Keratinocyte (primary cell): ENCODE results near the gene ETAA1.

Experiments used
- CTCF ChIP-seq, 3 experiments: IDR thresholded peaks in 1 of 3; conservative IDR thresholded peaks in 1 of 3; optimal IDR thresholded peaks in 1 of 3; 2 replicates in 2 of 3; 3 replicates in 1 of 3; pipeline versions ENCODE3 to v1.5.1; 2011; ENCODE audit warnings: low read length in 3 of 3, mild to moderate bottlenecking in 3 of 3, moderate library complexity in 2 of 3, control low read depth in 1 of 3, inconsistent platforms in 1 of 3; ENCODE audit not compliant: insufficient read depth in 2 of 3; ENCODE audit errors: extremely low read depth in 1 of 3
- EZH2 ChIP-seq: IDR thresholded peaks from one replicate; pipeline ENCODE4 v1.6.1; 2012; ENCODE audit warnings: inconsistent platforms, mild to moderate bottlenecking, low read length, moderate library complexity

DNA sequence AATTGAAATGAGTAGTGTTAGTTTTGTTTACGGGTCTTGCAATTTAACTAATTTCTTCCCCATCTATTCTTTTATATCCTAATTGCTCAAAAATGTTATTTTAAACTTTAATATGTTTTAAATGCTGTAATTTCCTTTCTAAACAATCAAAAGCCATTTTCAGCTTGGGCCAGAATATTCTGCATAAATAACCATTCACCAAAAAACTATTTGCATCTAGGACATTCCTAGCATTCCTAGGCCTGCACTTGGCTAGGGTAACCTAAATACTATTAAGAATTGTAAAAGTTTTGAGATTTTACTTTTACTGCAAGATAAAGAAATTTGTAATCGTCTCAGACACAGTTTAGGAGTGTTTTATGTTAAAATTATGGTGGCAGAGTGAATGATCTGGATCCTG is 7.8 kb upstream of the ETAA1 start:
- no peak for TF ChIP-seq CTCF (optimal IDR thresholded peaks at IDR 0.05 in 1 of 3, IDR thresholded peaks at IDR 0.05 in 1 of 3, conservative IDR thresholded peaks at IDR 0.05 in 1 of 3; ENCODE audit: extremely low read depth in 1 of 3, insufficient read depth in 2 of 3, low read length in 3 of 3)
- no peak for TF ChIP-seq EZH2
